Measurements from ENCODE around the gene ATG13. TPM values are rescaled to one million over a fixed set of nuclear protein-coding genes. Genes with fewer than 3 reads are reported as not detected.

The ATG13 gene
- total and polyA plus RNA-seq, 12 donors = 31.0 to 177 (median 88.8) TPM

DNA sequence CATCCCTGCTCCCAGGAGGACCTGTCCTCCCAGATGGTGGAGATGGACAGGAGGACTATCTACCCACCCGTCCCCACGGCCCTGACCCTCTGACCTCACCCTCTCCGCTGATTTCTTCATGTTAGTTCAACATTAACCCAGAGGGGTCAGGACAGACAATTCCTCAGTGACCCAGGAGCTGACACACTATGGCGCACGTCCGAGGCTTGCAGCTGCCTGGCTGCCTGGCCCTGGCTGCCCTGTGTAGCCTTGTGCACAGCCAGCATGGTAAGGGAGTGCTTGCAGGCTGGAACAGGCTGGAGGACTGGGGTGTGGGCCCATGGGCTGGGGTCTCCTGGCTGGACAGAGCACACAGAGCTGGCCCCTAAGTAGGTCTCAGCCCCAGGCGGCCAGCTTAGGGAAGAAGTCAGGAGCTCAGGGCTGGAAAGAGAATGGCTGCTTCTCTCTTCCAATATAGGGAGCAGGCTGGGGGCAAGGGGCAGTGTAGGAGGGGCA lies 101.7 kb downstream of the ATG13 start, which contains the start of gene F2:
Gene F2, plus strand, starts transcription at position 166 of the 495 bp plus-strand sequence. Its CDS starts 23 bp downstream, at position 189.
- intact Hi-C loops (cut with DNase I) = no loop called here
- Histone ChIP-seq H3K9me3 (replicated peaks in 1 of 3) (no peaks in the 10 kb centered on the region), H3K27me3 (no peaks in the 10 kb centered on the region), H3K4me3 (no peak within 1 kb of the TSS), H3K4me1 (replicated peaks in 1 of 2) (peaks cover 0 to 4% of the 10 kb centered on the region in 2 donors), H3K36me3 (replicated peaks in 1 of 2) (no peaks in the 10 kb centered on the region), H3K27ac (no peak within 1 kb of the TSS)
- WGBS, 4 donors = 38 to 65% (median 59%) methylated on average over 3 to 7 of the region's 7 CpGs
- TF ChIP-seq, protein P1, sequence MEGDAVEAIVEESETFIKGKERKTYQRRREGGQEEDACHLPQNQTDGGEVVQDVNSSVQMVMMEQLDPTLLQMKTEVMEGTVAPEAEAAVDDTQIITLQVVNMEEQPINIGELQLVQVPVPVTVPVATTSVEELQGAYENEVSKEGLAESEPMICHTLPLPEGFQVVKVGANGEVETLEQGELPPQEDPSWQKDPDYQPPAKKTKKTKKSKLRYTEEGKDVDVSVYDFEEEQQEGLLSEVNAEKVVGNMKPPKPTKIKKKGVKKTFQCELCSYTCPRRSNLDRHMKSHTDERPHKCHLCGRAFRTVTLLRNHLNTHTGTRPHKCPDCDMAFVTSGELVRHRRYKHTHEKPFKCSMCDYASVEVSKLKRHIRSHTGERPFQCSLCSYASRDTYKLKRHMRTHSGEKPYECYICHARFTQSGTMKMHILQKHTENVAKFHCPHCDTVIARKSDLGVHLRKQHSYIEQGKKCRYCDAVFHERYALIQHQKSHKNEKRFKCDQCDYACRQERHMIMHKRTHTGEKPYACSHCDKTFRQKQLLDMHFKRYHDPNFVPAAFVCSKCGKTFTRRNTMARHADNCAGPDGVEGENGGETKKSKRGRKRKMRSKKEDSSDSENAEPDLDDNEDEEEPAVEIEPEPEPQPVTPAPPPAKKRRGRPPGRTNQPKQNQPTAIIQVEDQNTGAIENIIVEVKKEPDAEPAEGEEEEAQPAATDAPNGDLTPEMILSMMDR (IDR thresholded peaks at IDR 0.05) = no peak
- TF ChIP-seq POLR2A (IDR thresholded peaks at IDR 0.05) = no peak
- no peak for DNase-seq

DNA sequence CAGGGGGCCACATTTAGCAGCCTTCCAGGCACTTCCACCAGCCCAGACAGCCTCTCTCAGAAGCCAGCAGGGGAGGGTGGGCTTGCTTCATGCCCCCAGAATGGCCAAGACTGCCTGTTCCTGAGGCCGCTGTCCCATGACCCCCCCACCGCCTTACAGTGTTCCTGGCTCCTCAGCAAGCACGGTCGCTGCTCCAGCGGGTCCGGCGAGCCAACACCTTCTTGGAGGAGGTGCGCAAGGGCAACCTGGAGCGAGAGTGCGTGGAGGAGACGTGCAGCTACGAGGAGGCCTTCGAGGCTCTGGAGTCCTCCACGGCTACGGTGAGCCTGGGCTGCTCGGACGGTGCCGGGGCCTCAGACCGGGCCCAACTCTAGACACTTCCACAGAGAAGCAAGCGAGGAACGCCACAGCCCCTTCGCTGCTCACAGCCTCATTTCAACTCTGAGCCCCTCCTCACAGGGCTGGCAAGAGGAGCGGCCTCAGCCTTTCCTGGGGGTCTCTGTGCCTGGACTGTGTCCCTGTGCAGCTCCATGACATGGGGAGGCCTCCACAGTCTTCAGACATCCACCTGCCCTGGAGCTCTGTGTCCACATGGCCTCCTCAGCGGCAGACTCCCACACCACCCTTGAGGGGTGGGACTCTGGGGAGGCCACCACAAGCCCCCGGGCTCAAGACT lies 102.3 kb downstream of the ATG13 start:
- intact Hi-C loops (cut with DNase I) = no loop called here
- peaks cover 0 to 2% of the 10 kb centered on the region in 2 donors for H3K4me1 ChIP-seq (replicated peaks in 1 of 2)
- no peaks in the 10 kb centered on the region for H3K9me3 ChIP-seq (replicated peaks in 1 of 3)

DNA sequence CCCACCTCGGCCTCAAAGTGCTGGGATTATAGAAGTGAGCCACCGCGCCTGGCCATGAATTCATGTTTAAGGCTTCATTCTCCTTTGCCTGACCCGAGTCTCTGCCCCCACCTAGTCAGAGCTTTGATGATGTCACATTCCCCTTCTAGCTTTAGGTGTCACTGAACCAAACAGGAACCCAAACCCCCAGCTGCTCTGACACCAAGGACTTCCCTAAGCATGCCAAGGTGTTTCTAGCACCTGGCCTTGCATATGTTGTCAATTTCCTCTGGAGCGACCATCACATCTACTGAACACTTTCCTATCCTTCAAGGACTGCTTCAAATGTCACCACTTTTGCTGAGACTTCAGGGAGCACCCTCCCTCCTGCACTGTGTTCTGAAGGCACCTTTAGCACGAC lies 103.9 kb downstream of the ATG13 start:
- H3K9me3 ChIP-seq (replicated peaks in 1 of 3) = no peaks in the 10 kb centered on the region
- intact Hi-C loops (cut with DNase I) = no loop called here
- no peak overlapping the region for H3K4me3 ChIP-seq
- DNase-seq = no peak
- H3K36me3 ChIP-seq (replicated peaks in 1 of 2) = no peaks in the 10 kb centered on the region
- no peaks in the 10 kb centered on the region for H3K4me1 ChIP-seq (replicated peaks in 1 of 2)
- WGBS, 4 donors = 81 to 85% (median 84%) methylated on average over 6 of the region's 6 CpGs
- no peaks in the 10 kb centered on the region for H3K27me3 ChIP-seq
- TF ChIP-seq, protein P1 (IDR thresholded peaks at IDR 0.05) = no peak
- TF ChIP-seq POLR2A (IDR thresholded peaks at IDR 0.05) = no peak
- H3K27ac ChIP-seq = no peak overlapping the region

More for the DNA sequence above, 102.3 kb downstream of the ATG13 start:
- 87 to 94% (median 93%) methylated on average over 6 to 25 of the region's 25 CpGs for WGBS, 4 donors
- no peaks in the 10 kb centered on the region for H3K27me3 ChIP-seq
- H3K27ac ChIP-seq = no peak overlapping the region
- H3K36me3 ChIP-seq (replicated peaks in 1 of 2) = no peaks in the 10 kb centered on the region
- H3K4me3 ChIP-seq = no peak overlapping the region
- TF ChIP-seq POLR2A (IDR thresholded peaks at IDR 0.05) = no peak
- TF ChIP-seq, protein P1 (IDR thresholded peaks at IDR 0.05) = no peak
- no peak for DNase-seq

- intact Hi-C loops (cut with DNase I) = no loop called here
Observed at GRCh38 chr11:46722566-46723358, 105.4 kb downstream of the ATG13 start.

More at GRCh38 chr11:46722566-46723358, 105.4 kb downstream of the ATG13 start:
- Histone ChIP-seq H3K4me3 (no peak overlapping the region), H3K27me3 (no peaks in the 10 kb centered on the region), H3K9me3 (replicated peaks in 1 of 3) (no peaks in the 10 kb centered on the region), H3K27ac (no peak overlapping the region), H3K4me1 (replicated peaks in 1 of 2) (no peaks in the 10 kb centered on the region), H3K36me3 (replicated peaks in 1 of 2) (no peaks in the 10 kb centered on the region)
- no peak for TF ChIP-seq POLR2A (IDR thresholded peaks at IDR 0.05)
- TF ChIP-seq, protein P1 (IDR thresholded peaks at IDR 0.05) = no peak
- 90 to 97% (median 93%) methylated on average over 8 to 11 of the region's 11 CpGs for WGBS, 4 donors
- DNase-seq = no peak

Measured in adrenal gland (tissue), 12 donors.